ENCODE results near the gene C5AR2.
"Not testable (repeated sequence)": the region's sequence is repeated elsewhere in the genome, so short reads cannot be mapped to it uniquely, and the experiment has no call there.

Gene C5AR2

DNA sequence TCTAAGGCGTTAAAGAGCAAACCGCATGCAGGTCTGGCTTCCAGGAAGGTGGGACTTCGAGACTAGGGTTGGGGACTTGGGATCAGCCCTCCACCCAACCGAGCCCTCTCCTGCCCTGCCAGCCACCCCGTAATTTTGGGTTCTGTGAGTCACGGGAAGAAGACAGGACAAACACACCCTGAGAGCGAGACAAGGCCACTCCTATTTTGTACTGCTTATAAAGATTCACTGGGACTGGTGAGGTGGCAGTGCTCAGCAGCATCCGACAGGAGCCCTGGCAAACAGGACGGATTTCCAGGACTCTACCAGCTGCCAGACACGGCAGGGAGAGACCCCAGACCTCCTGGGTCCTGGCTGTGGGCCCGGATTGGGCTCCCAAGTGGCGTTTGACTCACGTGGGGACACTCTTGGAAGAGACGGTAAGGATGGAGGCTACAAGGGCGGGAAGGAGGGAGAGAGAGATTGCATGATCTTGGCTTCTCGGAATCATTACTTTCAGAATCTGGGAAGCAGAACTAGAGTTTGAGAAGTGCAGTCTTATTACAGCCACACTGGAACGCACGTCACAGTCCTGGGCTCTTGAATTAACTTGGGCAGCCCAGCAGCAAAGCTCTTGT, at the start of gene C5AR2:
TSS of gene C5AR2 (plus strand) at position 245 of the 617 bp plus-strand sequence. CDS start 8,625 bp downstream, outside the sequence.
- DNase-seq = no peak

DNA sequence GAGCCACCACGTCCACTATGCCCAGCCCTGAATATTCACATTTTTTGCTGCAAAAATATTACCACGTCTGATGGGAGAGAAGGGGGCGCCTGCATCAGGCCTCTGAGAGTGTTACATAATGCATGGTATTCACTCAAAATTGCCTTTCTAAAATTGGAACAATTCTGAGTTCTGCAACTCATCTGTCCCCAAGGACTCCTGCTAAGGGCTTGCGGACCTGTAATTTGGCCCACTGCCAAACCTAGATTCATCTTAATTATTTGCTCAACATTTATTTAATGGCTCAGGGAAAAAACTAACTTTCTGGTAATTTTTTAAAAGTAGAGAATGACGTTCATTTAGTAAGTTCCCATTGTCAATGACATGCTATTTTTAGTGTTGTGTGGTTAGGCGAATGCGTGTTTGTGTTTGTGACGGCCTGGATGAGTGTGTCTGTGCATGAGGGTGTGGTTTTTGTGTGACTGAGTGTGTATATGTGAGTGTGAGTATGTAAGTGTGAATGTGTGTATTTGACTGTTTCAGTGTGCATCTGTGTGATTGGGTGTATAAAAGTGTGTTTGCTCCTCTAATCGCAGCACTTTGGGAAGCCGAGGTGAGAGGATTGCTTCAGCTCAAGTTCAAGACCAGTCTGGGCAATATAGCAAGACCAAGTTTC, 48.4 kb upstream of the C5AR2 start:
- DNase-seq = no peak

DNA sequence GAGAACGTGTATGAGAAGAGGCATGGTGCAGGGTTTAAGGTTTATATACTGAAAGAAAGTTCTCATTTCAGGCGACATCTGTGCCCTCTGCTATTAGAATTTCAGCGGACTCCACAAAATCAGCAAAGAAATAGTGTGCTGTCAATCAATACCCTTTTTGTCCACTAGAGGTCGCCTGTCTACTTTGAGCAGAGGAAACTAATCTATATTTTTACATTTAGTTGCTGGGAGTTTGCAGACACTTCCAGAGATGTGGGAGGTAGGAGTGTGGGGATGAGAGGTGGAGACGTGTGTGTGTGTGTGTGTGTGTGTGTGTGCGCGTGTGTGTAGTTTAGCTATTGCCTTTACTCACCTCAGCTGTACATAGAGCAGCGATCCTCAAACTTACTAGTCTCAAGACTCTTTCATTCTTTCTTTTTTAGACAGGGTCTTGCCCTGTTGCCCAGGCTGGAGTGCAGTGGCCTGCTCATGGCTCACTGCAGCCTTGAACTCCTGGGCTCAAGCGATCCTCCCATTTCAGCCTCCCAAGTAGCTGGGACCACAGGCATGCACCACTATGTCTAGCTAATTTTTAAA, 47.6 kb upstream of the C5AR2 start:
- DNase-seq = no peak

DNA sequence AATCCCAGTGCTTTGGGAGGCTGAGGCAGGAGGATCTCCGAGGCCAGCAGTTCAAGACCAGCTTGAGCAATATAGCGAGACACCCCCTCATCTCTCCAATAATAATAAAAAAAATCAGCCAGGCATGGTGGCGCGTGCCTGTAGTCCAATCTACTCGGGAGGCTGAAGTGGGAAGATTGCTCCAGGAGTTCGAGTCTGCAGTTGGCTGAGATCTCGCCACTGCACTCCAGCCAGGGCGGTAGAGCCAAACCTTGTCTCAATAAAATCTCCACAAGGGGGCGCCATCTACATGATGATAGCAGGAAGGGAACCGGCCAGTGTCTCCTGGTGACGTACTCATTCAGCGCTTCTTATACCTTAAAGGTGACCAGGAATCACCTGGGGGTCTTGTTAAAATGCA, 35.9 kb upstream of the C5AR2 start:
- peak in 1 of 2 experiments; percentile 42 for DNase-seq

DNA sequence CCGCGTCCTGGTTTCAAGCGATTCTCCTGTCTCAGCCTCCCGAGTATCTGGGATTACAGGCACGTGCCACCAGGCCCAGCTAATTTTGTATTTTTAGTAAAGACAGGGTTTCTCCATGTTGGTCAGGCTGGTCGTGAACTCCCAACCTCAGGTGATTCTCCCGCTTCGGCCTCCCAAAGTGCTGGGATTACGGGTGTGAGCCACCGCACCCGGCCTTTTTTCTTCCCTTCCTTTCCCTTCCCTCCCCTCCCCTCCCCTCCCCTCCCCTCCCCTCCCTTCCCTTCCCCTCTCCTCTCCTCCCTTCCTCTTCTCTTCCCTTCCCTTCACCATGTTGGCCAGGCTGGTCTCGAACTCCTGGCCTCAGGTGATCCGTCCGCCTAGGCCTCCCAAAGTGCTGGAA, 31.1 kb upstream of the C5AR2 start:
- not testable (repeated sequence) for DNase-seq

DNA sequence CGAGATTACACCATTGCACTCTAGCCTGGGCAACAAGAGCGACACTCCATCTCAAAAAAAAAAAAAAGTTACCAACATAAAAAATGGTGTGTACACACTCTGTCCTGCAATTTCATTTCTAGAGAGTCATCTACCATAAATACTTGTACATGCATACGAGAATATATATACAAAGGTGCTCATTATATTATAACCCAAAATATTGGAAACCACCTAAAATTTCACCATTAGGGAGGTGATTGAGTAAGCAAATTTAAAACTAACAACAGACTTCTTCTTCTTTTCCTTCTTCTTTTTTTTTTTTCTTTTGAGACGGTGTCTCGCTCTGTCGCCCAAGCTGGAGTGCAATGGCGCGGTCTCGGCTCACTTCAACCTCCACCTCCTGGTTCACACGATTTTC, 29.7 kb upstream of the C5AR2 start:
- no peak for DNase-seq

DNA sequence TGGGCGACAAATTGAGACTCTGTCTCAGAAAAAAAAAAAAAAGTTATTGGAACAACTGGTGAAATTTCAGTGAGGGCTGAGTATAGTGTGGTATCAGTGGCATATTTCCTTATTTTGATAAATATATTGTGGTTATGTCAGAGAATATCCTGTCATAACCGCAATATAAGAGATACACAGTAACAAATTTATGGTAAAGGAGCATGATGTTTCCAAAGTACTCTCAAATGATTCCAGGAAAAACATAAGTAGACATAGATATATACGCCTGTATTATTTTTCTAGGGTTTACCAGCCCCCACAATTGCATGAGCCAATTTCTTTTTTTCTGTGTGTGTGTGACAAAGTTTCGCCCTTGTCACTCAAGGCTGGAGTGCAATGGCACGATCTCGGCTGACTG, 28.0 kb upstream of the C5AR2 start:
- no peak for DNase-seq

DNA sequence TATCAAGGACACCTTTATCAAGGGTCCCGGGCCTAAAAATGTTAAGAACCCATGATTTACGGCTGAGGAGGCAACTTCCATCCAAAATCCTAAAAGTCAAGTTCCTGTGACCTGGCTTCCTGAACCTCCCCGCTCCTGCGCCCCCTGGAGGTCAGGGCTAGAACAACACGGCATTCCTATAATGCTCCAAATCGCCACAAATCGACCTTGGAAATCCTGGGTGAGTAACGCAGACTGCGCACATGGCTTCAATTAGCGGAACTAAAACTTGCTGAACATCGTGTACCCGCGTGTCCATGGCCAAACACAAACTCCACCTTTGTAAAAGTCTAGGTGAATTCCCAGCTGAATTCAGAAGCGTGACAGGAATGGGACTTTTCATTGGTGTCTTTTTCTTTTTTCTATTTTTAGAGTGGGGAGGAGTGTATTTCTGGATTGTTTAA, 26.6 kb upstream of the C5AR2 start:
- DNase-seq = no peak

DNA sequence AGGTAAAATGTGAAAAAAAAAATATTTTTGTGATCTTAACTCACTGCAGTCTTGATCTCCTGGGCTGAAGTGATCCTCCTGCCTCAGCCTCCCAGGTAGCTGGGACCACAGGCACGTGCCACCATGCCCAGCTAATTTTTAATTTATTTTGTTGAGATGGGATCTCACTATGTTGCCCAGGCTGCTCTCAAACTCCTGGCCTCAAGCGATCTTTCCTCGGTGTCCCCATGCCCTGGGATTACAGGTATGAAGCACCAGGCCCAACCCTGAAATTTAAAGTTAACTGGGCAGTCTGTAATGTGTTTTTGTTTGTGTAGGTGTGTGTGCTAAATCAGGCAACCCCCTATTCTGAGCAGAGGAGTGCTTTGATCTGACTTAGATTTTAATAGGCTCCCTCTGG, 25.7 kb upstream of the C5AR2 start:
- DNase-seq = no peak

DNA sequence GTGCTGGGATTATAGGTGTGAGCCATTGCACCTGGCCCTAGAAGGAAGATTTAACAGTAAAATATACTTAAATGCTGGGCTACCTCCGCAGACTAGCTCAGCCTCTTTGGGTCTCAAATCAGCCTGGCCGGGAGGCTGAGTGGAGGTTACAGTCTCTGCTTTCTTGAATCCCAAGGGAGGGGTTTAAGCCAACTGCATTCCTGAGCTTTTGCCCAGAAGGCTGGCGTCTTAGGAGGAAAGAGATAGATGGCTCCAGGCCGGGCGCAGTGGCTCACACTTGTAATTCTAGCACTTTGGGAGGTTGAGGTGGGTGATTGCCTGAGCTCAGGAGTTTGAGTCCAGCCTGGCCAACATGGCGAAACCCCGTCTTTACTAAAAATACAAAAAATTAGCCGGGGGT, 22.9 kb upstream of the C5AR2 start:
- DNase-seq = no peak

DNA sequence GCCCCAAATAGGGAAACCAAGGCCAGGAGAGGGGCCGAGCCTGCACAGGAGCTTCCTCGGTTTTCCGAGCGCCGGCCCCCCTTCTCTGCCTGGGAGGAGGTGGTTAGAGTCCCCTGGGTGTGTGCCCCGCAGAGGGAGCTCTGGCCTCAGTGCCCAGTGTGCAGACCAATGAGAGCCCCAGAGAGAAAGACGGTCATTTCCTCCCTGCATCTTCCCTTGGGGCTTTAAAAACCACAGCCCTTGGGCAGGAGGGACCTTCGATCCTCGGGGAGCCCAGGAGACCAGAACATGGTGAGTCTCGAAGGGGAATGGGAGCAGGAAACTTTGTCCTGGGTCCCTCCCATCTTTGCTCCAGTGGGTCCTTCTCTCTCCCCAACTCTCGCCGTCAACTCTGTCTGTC, 22.4 kb upstream of the C5AR2 start, which contains the start of gene C5AR1:
TSS of gene C5AR1 (plus strand) at position 254 of the 400 bp plus-strand sequence. CDS start at position 289, 35 bp downstream.
- no peak for DNase-seq

DNA sequence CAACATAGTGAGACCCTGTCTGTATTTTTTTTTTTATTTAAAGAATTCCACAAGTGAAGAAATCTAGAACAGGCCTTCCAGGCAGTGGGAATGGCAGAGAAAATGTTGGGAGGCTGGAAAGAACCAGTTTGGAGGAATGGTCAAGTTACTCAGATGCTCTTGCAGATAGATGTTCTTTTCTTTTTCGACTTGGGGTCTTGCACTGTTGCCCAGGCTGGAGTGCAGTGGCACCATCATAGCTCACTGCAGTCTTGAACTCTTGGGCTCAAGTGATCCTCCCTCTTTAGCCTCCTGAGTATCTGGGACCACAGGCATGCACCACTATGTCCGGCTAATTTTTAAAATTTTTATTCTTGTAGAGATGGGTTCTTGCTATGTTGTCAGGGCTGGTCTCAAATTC, 21.7 kb upstream of the C5AR2 start:
- DNase-seq = no peak

DNA sequence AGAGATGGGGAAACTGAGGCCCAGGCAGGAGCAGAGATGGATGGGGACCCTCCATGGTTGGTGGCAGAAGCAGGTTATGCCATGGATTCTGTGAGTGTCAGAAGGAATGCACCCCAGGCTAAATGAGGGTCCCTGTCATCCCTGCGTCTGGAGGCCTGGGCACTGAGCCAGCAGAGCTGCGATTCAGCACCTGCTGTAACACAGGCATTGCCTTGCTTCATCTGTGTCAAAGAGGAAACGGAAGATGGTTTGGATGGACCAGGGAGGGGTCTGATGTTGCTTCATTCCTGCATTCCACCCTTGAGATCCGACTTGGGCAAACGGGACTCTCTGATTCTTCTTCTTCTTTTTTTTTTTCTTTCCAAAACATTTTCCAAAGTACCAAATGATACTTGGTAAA, 21.2 kb upstream of the C5AR2 start:
- DNase-seq = no peak

DNA sequence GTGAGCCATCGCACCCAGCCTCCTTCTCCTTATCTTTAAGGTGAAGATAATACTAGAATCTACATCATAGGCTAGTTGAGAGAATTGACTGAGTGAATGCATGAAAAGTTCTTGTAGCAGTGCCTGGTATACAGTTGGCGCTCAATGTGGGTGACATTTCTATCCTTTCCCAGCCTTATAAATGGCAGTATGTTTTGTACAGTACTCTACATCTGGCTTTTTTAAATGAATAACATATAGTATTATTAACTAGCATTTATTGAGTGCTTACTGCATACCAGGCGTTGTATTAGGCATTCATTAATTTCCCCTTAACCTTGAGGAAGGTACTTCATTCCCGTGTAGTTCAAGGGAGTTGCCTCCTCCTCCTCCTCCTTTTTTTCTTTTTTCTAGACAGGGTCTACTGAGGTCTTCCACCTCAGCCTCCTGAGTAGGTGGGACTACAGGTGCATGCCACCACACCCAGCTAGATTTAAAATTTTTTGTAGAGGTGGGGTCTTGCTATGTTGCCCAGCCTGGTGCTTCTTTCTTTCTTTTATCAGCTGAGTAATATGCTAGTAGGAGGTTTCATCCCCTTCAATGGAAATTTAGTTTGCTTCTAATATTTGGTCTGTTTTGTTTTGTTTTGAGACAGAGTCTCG, 19.5 kb upstream of the C5AR2 start:
- DNase-seq = no peak

DNA sequence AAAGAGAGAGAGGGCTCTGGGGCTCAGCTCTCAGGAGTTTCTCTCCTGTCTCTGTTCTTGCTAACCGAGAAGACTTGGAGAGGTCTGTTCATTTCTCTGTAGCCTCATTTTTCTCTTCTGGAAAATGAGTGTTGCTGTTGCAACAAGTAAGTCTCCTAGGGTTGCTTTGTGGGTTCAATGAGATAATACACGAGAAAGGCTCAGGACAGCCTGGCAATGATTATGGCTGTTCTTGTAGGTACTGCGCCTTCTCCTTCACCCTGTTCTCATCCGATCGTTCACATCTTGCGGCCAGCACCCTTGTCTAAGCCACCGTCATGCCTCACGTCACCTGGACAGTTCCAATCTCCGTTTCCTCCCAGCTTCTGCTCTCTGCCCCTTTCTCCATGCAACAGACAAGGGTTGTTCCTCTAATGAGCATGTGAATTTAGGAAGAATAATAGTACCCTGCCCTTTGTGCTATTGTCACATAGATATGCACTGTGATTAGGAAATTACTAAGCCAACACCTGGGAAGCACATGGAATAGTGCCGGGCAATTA, 18.1 kb upstream of the C5AR2 start:
- no peak for DNase-seq

DNA sequence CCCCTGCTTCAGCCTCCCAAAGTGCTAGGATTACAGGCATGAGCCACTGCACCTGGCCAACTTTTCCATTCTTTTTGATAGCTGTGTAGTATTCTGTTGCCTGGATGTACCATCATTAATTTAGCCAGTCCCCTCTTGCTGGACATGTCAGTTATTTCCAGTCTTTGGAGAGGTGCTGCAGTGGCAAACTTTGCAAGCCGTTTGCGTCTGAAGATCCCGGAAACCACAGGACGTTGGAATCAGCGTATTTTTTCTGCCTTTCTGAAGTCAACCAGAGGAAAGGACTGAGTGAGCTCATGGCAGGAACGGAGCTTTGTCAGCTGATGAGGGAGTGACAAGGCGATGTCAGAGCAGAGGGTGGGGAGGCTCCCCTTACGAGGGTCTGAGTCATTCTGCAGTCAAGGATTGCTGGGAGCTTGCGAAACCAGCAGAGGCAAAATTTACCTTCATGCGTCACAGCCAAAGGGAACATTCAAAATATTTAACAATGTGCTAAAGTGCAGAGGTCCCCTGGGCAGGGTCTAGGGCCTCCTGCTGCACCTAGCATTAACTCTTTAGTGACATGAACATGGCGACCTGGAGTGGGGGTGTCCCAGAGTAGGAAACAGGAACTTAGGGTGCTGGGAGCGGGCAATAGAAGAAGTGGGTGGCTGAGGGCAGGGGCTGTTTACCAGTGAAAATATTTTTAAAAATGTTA, 16.7 kb upstream of the C5AR2 start:
- no peak for DNase-seq

DNA sequence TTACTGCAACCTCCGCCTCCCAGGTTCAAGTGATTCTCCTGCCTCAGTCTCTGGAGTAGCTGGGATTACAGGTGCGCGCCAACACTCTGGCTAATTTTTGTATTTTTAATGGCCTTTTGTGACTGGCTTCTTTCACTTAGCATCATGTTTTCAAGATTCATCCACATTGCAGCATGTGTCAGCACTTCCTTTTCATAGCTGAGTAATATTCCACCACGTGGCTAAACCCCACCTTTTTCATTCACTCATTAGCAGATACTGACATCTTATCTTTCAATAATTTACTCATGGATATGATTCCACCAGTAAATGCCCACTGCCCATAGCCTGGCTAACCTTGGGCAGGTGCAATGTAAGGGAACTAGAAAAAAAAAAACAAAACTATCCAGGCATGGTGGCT, 15.5 kb upstream of the C5AR2 start:
- no peak for DNase-seq

DNA sequence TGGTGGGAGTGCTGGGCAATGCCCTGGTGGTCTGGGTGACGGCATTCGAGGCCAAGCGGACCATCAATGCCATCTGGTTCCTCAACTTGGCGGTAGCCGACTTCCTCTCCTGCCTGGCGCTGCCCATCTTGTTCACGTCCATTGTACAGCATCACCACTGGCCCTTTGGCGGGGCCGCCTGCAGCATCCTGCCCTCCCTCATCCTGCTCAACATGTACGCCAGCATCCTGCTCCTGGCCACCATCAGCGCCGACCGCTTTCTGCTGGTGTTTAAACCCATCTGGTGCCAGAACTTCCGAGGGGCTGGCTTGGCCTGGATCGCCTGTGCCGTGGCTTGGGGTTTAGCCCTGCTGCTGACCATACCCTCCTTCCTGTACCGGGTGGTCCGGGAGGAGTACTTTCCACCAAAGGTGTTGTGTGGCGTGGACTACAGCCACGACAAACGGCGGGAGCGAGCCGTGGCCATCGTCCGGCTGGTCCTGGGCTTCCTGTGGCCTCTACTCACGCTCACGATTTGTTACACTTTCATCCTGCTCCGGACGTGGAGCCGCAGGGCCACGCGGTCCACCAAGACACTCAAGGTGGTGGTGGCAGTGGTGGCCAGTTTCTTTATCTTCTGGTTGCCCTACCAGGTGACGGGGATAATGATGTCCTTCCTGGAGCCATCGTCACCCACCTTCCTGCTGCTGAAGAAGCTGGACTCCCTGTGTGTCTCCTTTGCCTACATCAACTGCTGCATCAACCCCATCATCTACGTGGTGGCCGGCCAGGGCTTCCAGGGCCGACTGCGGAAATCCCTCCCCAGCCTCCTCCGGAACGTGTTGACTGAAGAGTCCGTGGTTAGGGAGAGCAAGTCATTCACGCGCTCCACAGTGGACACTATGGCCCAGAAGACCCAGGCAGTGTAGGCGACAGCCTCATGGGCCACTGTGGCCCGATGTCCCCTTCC, 11.8 kb upstream of the C5AR2 start:
- DNase-seq = no peak

DNA sequence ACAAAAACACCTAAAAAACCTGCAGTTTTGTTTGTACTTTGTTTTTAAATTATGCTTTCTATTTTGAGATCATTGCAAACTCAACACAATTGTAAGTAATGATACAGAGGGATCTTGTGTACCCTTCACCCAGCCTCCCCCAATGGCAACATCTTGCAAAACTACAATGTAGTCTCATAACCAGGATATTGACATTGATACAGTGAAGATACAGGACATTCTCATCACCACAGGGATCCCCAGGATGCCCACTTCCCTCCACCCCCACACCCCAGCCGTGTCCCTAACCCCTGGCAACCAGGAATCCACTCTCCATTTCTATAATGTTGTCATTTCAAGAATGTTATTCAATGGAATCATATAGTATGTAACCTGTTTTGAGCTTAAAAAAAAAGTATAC, 10.3 kb upstream of the C5AR2 start:
- DNase-seq = no peak

DNA sequence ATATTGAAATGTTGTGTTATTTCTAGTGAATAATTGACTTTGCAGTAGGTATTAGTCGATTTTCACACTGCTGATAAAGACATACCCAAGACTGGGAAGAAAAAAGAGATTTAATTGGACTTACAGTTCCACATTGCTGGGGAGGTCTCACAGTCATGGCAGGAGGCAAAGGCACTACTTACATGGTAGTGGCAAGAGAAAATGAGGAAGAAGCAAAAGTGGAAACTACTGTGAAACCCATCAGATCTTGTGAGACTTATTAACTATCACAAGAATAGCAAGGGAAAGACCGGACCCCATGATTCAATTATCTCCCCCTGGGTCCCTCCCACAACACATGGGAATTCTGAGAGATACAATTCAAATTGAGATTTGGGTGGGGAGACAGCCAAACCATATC, 9.9 kb upstream of the C5AR2 start:
- DNase-seq = no peak

DNA sequence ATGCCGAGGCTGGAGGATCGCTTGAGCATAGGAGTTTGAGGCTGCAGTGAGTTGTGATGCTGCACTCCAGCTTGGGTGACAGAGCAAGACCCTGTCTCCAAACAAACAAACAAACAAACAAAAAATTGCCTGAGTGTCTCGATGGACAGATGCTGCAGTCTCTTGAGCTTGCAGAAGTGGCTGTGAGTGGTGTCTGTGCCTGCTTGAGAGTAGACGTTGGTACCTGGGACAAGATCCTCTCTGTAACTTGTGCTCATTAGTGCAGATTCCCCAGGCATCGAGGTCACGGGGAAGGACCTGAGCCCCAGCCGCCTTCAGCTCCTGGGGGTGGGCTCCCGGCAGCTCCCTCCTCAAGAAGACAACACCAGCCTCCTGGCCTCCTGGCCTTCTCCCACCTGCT, 8.6 kb upstream of the C5AR2 start:
- DNase-seq = no peak

DNA sequence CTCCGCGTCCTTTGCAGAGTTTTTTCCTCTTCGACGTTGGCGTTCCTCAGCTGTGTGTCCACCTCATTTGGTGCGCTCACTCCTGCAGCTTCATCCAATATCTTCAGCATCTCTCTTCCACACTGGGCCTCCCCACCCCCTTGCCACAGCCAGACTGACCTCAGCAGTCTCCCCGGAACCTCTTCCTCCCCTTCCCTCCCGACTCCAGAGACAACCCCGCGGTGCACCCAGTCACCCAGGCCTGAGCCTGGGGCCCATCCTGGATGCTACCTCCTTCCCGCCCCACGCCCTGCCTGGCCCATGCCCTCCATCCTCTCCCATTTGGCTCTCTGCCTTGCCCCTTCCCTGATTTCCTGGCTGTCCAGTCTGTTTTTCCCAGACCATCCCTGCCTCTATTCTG, 8.1 kb upstream of the C5AR2 start:
- no peak for DNase-seq

Measured in cerebellar nuclear complex (tissue), 1 donor.